Neutrophil (primary cell): ENCODE measurements around the gene ELF1.
"Not testable (repeated sequence)": the region's sequence is repeated elsewhere in the genome, so short reads cannot be mapped to it uniquely, and the experiment has no call there.

ENCODE experiments used
- H3K27ac ChIP-seq: fragments of 200-600 bp; sonication (generic); 2 replicates; pipeline ENCODE4 v1.5.1; 2016; ENCODE audit warnings: mild to moderate bottlenecking, moderate library complexity
- H3K27me3 ChIP-seq: fragments of 200-600 bp; sonication (generic); 2 replicates; pipeline ENCODE4 v1.6.0; 2016; ENCODE audit warnings: mild to moderate bottlenecking
- H3K36me3 ChIP-seq: fragments of 200-600 bp; sonication (generic); 2 replicates; pipeline ENCODE4 v1.5.1; 2017
- H3K4me1 ChIP-seq, 2 experiments: fragments of 200-600 bp in 1 of 2; sonication (generic) in 1 of 2; 1 replicate in 1 of 2; 2 replicates in 1 of 2; pipeline versions ENCODE4 v1.5.1 to v1.6.1; 2013 to 2016; ENCODE audit warnings: low read depth in 1 of 2, low read length in 1 of 2, mild to moderate bottlenecking in 1 of 2, moderate library complexity in 1 of 2; ENCODE audit not compliant: control insufficient read depth in 1 of 2, insufficient read depth in 1 of 2
- H3K4me3 ChIP-seq, 2 experiments: fragments of 200-600 bp in 1 of 2; sonication (generic) in 1 of 2; 1 replicate in 1 of 2; 2 replicates in 1 of 2; pipeline ENCODE4 v1.5.1; 2013 to 2016; ENCODE audit warnings: low read depth in 1 of 2, low read length in 1 of 2, mild to moderate bottlenecking in 1 of 2, moderate library complexity in 1 of 2
- H3K9me3 ChIP-seq: fragments of 200-600 bp; sonication (generic); 2 replicates; pipeline ENCODE4 v1.5.1; 2016
- TF ChIP-seq, protein P1 (sequence below): fragments of 200-600 bp; sonication (generic); IDR thresholded peaks from 2 replicates; pipeline ENCODE4 v1.5.1; 2016; ENCODE audit warnings: antibody characterized with exemption

The ELF1 gene

DNA sequence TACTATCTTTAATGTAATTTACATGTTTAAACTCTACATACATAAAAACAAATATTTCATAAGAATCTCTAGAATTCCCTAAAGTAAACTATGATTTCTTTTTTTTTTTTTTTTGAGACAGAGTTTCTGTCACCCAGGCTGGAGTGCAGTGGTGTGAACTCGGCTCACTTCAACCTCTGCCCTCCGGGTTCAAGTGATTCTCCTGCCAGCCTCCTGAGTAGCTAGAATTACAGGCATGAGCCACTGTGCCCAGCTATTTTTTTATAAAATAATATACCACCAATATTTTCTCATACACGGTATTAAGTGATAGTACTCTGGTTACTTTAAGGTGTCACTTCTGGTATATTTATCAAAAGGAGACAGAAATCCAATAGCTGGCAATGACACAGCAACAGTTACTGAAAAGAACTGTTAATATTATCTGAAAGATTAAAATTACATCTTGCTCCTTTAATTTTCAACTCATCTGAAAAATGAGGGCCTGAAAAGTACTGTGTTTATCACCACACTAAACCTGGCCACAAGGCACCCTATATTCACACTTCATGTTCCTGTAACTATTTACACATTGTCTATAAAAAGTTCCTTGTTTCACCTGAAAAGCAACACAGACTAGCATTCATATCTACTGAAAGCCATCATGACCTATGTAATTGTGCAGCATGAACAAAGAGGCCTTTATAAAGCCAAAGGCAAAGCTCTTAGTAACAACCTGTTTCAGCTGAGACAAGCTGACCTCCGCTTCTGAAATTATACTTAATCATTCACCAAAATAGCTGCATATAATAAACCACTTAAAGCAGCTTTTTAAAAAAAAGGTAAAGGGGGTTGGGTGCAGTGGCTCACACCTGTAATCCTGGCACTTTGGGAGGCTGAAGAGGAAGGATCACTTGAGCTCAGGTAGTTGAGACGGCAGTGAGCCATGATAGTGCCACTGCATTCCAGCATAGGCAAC, 123.6 kb downstream of the ELF1 start:
- no peak overlapping the region for H3K4me3 ChIP-seq
- H3K36me3 ChIP-seq, result no peaks in the 10 kb centered on the region
- H3K27ac ChIP-seq, result no peak overlapping the region
- TF ChIP-seq, protein P1, sequence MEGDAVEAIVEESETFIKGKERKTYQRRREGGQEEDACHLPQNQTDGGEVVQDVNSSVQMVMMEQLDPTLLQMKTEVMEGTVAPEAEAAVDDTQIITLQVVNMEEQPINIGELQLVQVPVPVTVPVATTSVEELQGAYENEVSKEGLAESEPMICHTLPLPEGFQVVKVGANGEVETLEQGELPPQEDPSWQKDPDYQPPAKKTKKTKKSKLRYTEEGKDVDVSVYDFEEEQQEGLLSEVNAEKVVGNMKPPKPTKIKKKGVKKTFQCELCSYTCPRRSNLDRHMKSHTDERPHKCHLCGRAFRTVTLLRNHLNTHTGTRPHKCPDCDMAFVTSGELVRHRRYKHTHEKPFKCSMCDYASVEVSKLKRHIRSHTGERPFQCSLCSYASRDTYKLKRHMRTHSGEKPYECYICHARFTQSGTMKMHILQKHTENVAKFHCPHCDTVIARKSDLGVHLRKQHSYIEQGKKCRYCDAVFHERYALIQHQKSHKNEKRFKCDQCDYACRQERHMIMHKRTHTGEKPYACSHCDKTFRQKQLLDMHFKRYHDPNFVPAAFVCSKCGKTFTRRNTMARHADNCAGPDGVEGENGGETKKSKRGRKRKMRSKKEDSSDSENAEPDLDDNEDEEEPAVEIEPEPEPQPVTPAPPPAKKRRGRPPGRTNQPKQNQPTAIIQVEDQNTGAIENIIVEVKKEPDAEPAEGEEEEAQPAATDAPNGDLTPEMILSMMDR, result no peak
- H3K27me3 ChIP-seq, result no peaks in the 10 kb centered on the region
- no peaks in the 10 kb centered on the region for H3K9me3 ChIP-seq
- no peaks in the 10 kb centered on the region for H3K4me1 ChIP-seq

DNA sequence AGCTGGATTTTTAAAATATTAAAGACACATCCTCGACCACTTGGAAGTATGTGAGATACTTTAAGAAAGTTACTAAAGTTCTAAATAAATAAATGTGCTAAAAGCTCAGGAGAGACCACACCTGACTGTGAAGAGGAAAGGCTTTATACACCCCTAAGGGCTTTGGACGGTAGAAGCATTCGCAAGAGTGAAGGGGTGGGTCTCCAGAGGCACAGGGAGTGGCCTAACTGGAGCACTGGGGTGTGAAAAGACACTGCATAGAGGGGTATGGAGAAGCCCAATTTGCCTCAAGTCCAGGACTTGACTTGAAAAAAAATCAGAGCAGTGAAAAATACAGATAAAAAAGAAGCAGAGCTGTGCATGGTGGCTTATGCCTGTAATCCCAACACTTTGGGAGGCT, 125.5 kb downstream of the ELF1 start:
- H3K4me3 ChIP-seq, H3K27me3 ChIP-seq: not testable (repeated sequence)

DNA sequence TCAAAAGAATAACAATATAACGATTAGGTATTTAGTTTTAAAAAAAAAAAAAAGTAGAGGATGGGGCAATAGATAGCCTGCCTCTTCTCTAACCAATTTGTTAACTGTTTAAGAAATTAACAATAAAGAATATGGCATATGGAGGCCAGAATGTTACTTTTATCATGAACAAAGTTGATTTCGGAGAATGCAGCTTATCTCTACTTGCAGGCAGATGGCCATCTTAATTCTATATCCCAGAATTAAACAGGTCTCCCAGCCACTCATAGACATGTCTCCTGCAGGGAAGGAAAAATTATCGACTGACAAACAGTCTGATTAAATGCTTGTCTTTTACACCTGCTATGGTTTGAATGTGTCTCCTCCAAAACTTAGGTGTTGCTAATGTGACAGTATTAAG, 133.1 kb downstream of the ELF1 start:
- Histone ChIP-seq H3K9me3 (no peaks in the 10 kb centered on the region), H3K36me3 (no peaks in the 10 kb centered on the region), H3K27me3 (no peaks in the 10 kb centered on the region), H3K4me1 (no peaks in the 10 kb centered on the region), H3K4me3 (no peak overlapping the region), H3K27ac (no peak overlapping the region)
- TF ChIP-seq, protein P1, result no peak

More for the DNA sequence above, 125.5 kb downstream of the ELF1 start:
- H3K4me1 ChIP-seq, H3K27ac ChIP-seq, H3K36me3 ChIP-seq, H3K9me3 ChIP-seq: not testable (repeated sequence)

DNA sequence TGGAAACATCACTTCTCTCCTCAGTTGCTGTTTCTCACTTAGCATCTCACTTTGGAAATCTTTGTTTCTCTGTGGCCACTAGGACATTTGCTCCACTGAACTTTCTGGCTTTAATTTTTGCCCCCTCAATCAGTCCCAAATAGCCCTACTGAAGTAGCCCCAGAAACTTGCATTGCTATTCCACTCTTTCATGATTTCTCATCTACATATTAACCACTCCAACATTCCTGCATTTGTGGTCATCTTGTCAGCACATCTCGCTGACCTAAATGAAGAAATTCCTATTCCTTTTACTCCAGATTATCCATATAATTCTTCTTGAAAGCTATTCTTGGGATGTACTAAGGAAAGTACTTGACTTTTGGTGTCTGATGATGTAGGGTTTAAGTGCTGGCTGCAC, 134.9 kb downstream of the ELF1 start:
- H3K4me1 ChIP-seq, H3K27me3 ChIP-seq, H3K27ac ChIP-seq, H3K36me3 ChIP-seq, H3K4me3 ChIP-seq: not testable (repeated sequence)
- H3K9me3 ChIP-seq, result peaks cover 13% of the 10 kb centered on the region
